SK-N-SH treated with all-trans-retinoic acid at 6 μM for 48 hours (cell line): ENCODE measurements around the gene KIAA0319L.
"Not testable (repeated sequence)": the region's sequence is repeated elsewhere in the genome, so short reads cannot be mapped to it uniquely, and the experiment has no call there.

Source experiments
- ARNTL ChIP-seq: fragments of 450-650 bp; formaldehyde crosslinking; IDR thresholded peaks from 2 replicates; pipeline ENCODE4 v1.5.0; 2020; ENCODE audit warnings: low read depth, mild to moderate bottlenecking, moderate library complexity, borderline replicate concordance
- BACH2 ChIP-seq: fragments of 250-450 bp; sonication (Bioruptor Pico); IDR thresholded peaks from 2 replicates; pipeline ENCODE4 v1.9.0; 2021; ENCODE audit warnings: mild to moderate bottlenecking, borderline replicate concordance
- CSDC2 ChIP-seq: fragments of 250-450 bp; sonication (Bioruptor Pico); IDR thresholded peaks from 2 replicates; pipeline ENCODE4 v1.5.0; 2020; ENCODE audit warnings: mild to moderate bottlenecking, moderate library complexity
- ISL1 ChIP-seq: fragments of 250-450 bp; sonication (Bioruptor Pico); IDR thresholded peaks from 2 replicates; pipeline ENCODE4 v2.1.2; 2022; ENCODE audit warnings: mild to moderate bottlenecking, moderate library complexity
- OSR1 ChIP-seq: fragments of 250-450 bp; sonication (Bioruptor Pico); IDR thresholded peaks from 2 replicates; pipeline ENCODE4 v1.8.0; 2022; ENCODE audit warnings: moderate library complexity, mild to moderate bottlenecking, inconsistent platforms
- SNAI2 ChIP-seq: fragments of 250-450 bp; sonication (Bioruptor Pico); IDR thresholded peaks from 2 replicates; pipeline ENCODE4 v1.5.0; 2020; ENCODE audit warnings: mild to moderate bottlenecking, moderate library complexity
- TCF4 ChIP-seq: fragments of 250-450 bp; sonication (Bioruptor Pico); IDR thresholded peaks from 2 replicates; pipeline ENCODE4 v1.8.0; 2021; ENCODE audit warnings: mild to moderate bottlenecking, moderate library complexity, borderline replicate concordance
- ZFP30 ChIP-seq: fragments of 450-650 bp; formaldehyde crosslinking; IDR thresholded peaks from 2 replicates; pipeline ENCODE4 v1.5.0; 2022; ENCODE audit warnings: mild to moderate bottlenecking, moderate library complexity
- ZNF70 ChIP-seq: fragments of 450-650 bp; formaldehyde crosslinking; IDR thresholded peaks from 2 replicates; pipeline ENCODE4 v1.5.0; 2020; ENCODE audit warnings: mild to moderate bottlenecking, moderate library complexity
- ZNF8 ChIP-seq: fragments of 450-650 bp; formaldehyde crosslinking; IDR thresholded peaks from 2 replicates; pipeline ENCODE4 v1.5.0; 2020; ENCODE audit warnings: mild to moderate bottlenecking, moderate library complexity
- TF ChIP-seq, protein P1 (sequence below): fragments of 250-450 bp; sonication (Bioruptor Pico); IDR thresholded peaks from 2 replicates; pipeline ENCODE4 v1.5.1; 2021; ENCODE audit warnings: mild to moderate bottlenecking, moderate library complexity
- TF ChIP-seq, protein P2 (sequence below): fragments of 250-450 bp; sonication (Bioruptor Pico); IDR thresholded peaks from 2 replicates; pipeline ENCODE4 v1.8.0; 2020; ENCODE audit warnings: mild to moderate bottlenecking, moderate library complexity, borderline replicate concordance
- TF ChIP-seq, protein P3 (sequence below): fragments of 250-450 bp; sonication (Bioruptor Pico); IDR thresholded peaks from 2 replicates; pipeline ENCODE4 v1.5.1; 2020; ENCODE audit warnings: low read depth, mild to moderate bottlenecking, moderate library complexity
- TF ChIP-seq, protein P4 (sequence below): fragments of 250-450 bp; sonication (Bioruptor Pico); IDR thresholded peaks from 2 replicates; pipeline ENCODE4 v1.8.0; 2021; ENCODE audit warnings: low read depth, mild to moderate bottlenecking, moderate library complexity, borderline replicate concordance

DNA sequence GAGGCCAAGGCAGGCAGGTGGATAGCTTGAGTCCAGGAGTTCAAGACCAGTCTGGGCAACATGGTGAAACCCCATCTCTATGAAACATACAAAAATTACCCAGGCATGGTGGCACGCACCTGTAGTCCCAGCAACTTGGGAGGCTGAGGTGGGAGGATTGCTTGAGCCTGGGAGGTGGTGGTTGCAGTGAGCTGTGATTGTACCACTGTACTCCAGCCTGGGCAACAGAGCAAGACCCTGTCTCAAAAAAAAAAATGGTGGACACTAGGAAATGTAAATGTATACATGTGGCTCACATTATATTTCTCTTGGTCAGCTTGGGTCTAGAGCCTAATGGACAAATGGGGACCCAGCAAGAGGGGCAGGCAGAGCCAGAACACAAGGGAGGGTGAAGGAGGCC is 28.6 kb upstream of the KIAA0319L start:
- TF ChIP-seq TCF4 (CRISPR knock-in tag); ARNTL (CRISPR knock-in tag); CSDC2 (CRISPR knock-in tag); ISL1 (CRISPR knock-in tag); OSR1 (CRISPR knock-in tag); ZFP30 (CRISPR knock-in tag); BACH2 (CRISPR knock-in tag); SNAI2 (CRISPR knock-in tag); ZNF8 (CRISPR knock-in tag); ZNF70: not testable (repeated sequence)
- TF ChIP-seq, protein P1, sequence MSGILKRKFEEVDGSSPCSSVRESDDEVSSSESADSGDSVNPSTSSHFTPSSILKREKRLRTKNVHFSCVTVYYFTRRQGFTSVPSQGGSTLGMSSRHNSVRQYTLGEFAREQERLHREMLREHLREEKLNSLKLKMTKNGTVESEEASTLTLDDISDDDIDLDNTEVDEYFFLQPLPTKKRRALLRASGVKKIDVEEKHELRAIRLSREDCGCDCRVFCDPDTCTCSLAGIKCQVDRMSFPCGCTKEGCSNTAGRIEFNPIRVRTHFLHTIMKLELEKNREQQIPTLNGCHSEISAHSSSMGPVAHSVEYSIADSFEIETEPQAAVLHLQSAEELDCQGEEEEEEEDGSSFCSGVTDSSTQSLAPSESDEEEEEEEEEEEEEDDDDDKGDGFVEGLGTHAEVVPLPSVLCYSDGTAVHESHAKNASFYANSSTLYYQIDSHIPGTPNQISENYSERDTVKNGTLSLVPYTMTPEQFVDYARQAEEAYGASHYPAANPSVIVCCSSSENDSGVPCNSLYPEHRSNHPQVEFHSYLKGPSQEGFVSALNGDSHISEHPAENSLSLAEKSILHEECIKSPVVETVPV (CRISPR knock-in tag): not testable (repeated sequence)
- TF ChIP-seq, protein P2, sequence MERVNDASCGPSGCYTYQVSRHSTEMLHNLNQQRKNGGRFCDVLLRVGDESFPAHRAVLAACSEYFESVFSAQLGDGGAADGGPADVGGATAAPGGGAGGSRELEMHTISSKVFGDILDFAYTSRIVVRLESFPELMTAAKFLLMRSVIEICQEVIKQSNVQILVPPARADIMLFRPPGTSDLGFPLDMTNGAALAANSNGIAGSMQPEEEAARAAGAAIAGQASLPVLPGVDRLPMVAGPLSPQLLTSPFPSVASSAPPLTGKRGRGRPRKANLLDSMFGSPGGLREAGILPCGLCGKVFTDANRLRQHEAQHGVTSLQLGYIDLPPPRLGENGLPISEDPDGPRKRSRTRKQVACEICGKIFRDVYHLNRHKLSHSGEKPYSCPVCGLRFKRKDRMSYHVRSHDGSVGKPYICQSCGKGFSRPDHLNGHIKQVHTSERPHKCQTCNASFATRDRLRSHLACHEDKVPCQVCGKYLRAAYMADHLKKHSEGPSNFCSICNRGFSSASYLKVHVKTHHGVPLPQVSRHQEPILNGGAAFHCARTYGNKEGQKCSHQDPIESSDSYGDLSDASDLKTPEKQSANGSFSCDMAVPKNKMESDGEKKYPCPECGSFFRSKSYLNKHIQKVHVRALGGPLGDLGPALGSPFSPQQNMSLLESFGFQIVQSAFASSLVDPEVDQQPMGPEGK (CRISPR knock-in tag): not testable (repeated sequence)
- TF ChIP-seq, protein P3, sequence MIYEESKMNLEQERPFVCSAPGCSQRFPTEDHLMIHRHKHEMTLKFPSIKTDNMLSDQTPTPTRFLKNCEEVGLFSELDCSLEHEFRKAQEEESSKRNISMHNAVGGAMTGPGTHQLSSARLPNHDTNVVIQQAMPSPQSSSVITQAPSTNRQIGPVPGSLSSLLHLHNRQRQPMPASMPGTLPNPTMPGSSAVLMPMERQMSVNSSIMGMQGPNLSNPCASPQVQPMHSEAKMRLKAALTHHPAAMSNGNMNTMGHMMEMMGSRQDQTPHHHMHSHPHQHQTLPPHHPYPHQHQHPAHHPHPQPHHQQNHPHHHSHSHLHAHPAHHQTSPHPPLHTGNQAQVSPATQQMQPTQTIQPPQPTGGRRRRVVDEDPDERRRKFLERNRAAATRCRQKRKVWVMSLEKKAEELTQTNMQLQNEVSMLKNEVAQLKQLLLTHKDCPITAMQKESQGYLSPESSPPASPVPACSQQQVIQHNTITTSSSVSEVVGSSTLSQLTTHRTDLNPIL: not testable (repeated sequence)
- TF ChIP-seq, protein P4, sequence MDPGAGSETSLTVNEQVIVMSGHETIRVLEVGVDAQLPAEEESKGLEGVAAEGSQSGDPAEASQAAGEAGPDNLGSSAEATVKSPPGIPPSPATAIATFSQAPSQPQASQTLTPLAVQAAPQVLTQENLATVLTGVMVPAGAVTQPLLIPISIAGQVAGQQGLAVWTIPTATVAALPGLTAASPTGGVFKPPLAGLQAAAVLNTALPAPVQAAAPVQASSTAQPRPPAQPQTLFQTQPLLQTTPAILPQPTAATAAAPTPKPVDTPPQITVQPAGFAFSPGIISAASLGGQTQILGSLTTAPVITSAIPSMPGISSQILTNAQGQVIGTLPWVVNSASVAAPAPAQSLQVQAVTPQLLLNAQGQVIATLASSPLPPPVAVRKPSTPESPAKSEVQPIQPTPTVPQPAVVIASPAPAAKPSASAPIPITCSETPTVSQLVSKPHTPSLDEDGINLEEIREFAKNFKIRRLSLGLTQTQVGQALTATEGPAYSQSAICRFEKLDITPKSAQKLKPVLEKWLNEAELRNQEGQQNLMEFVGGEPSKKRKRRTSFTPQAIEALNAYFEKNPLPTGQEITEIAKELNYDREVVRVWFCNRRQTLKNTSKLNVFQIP (CRISPR knock-in tag): not testable (repeated sequence)
